B cell (primary cell): ENCODE data around the gene AOAH. TPM values are rescaled to one million over a fixed set of nuclear protein-coding genes. Genes with fewer than 3 reads are reported as not detected.

ENCODE experiments used
- ATAC-seq: fragments of 200-7000 bp; cut with Tn5 transposase; one replicate; pipeline ENCODE4 v1.10.0; 2021; ENCODE audit warnings: low read depth, mild to moderate bottlenecking, moderate number of reproducible peaks, moderate library complexity
- CTCF ChIA-PET: fragments of 350-600 bp; sonication (Branson Sonifier 250); formaldehyde crosslinking; loops from one replicate; lab custom pipeline; 2021; ENCODE audit warnings: antibody characterized with exemption, inconsistent platforms; lab: Charles Lee
- POLR2A ChIA-PET: fragments of 350-600 bp; sonication (Branson Sonifier 250); formaldehyde crosslinking; loops from one replicate; lab custom pipeline; 2021; ENCODE audit warnings: antibody characterized with exemption; lab: Charles Lee
- DNase-seq: peaks from one replicate; pipeline ENCODE4 v3.0.0; 2013
- H2AFZ ChIP-seq: 2 replicates; pipeline ENCODE4 v1.6.1; 2012; ENCODE audit warnings: mild to moderate bottlenecking, low read depth, low read length; ENCODE audit not compliant: insufficient read depth, poor library complexity, severe bottlenecking
- H3K27ac ChIP-seq, 2 donors: 1 replicate in 1 of 2; 2 replicates in 1 of 2; pipeline ENCODE4 v1.5.1; 2012 to 2013; ENCODE audit warnings: low read length in 2 of 2, mild to moderate bottlenecking in 2 of 2, moderate library complexity in 1 of 2
- H3K27me3 ChIP-seq, 4 experiments: fragments of 200-600 bp in 1 of 4; sonication (generic) in 1 of 4; replicated peaks in 1 of 4; 1 replicate in 2 of 4; 2 replicates in 2 of 4; pipeline versions ENCODE4 v1.6.1 to v1.7.0; 2013 to 2016; ENCODE audit warnings: low read length in 3 of 4, mild to moderate bottlenecking in 2 of 4, mixed read lengths in 1 of 4, moderate library complexity in 1 of 4; ENCODE audit not compliant: insufficient read depth in 4 of 4, control insufficient read depth in 3 of 4; ENCODE audit errors: control extremely low read depth in 1 of 4
- H3K36me3 ChIP-seq, 2 experiments: replicated peaks in 1 of 2; 1 replicate in 1 of 2; 2 replicates in 1 of 2; pipeline versions ENCODE4 v1.6.1 to v1.7.1; 2013; ENCODE audit warnings: low read length in 1 of 2; ENCODE audit not compliant: insufficient read depth in 2 of 2, control insufficient read depth in 1 of 2; ENCODE audit errors: control extremely low read depth in 1 of 2, extremely low read depth in 1 of 2
- H3K4me1 ChIP-seq, 2 donors: fragments of 200-600 bp in 1 of 2; sonication (generic) in 1 of 2; 1 replicate in 1 of 2; 2 replicates in 1 of 2; pipeline versions ENCODE4 v1.5.1 to v1.6.1; 2013 to 2017; ENCODE audit warnings: low read length in 2 of 2; ENCODE audit not compliant: control insufficient read depth in 2 of 2, insufficient read depth in 2 of 2
- H3K4me2 ChIP-seq: replicated peaks from 2 replicates; pipeline ENCODE3; 2012; ENCODE audit warnings: mild to moderate bottlenecking, low read depth, low read length; ENCODE audit not compliant: poor library complexity, severe bottlenecking
- H3K4me3 ChIP-seq, 5 experiments: fragments of 200-600 bp in 1 of 5; sonication (generic) in 1 of 5; 1 replicate in 3 of 5; 2 replicates in 2 of 5; pipeline versions ENCODE4 v1.5.1 to v1.7.0; 2011 to 2016; ENCODE audit warnings: low read length in 4 of 5, mild to moderate bottlenecking in 4 of 5, low read depth in 2 of 5, control low read depth in 1 of 5, moderate library complexity in 1 of 5; ENCODE audit not compliant: insufficient read depth in 1 of 5; ENCODE audit errors: control extremely low read depth in 1 of 5, extremely low read depth in 1 of 5
- H3K79me2 ChIP-seq: fragments of 200-600 bp; sonication (generic); one replicate; pipeline ENCODE4 v1.6.0; 2016; ENCODE audit warnings: low read length; ENCODE audit not compliant: control insufficient read depth, insufficient read depth
- H3K9ac ChIP-seq: fragments of 200-600 bp; sonication (generic); 2 replicates; pipeline ENCODE4 v1.6.1; 2017; ENCODE audit warnings: mild to moderate bottlenecking, low read length, moderate library complexity
- H3K9me3 ChIP-seq, 3 donors: one replicate each; pipeline versions ENCODE4 v1.6.1 to v1.7.1; 2013; ENCODE audit warnings: low read length in 2 of 3; ENCODE audit not compliant: control insufficient read depth in 2 of 3, insufficient read depth in 1 of 3; ENCODE audit errors: control extremely low read depth in 1 of 3
- H4K20me1 ChIP-seq: 2 replicates; pipeline ENCODE4 v1.6.0; 2012; ENCODE audit warnings: mild to moderate bottlenecking, low read length; ENCODE audit not compliant: insufficient read depth, control insufficient read depth, poor library complexity, severe bottlenecking
- H3K27ac Mint-ChIP-seq: one replicate; pipeline ENCODE4 v1.8.0; 2021; ENCODE audit warnings: mixed read lengths
- H3K27me3 Mint-ChIP-seq: one replicate; pipeline ENCODE4 v1.8.0; 2021; ENCODE audit warnings: mixed read lengths
- H3K4me1 Mint-ChIP-seq: one replicate; pipeline ENCODE4 v1.8.0; 2021; ENCODE audit warnings: mixed read lengths
- H3K4me3 Mint-ChIP-seq: one replicate; pipeline ENCODE4 v1.8.0; 2021; ENCODE audit warnings: mixed read lengths
- H3K9me3 Mint-ChIP-seq: one replicate; pipeline ENCODE4 v1.8.0; 2022; ENCODE audit warnings: mixed read lengths; ENCODE audit not compliant: insufficient read depth
- CTCF ChIP-seq: fragments of 200-600 bp; IDR thresholded peaks from one replicate; pipeline ENCODE4 v1.8.0; 2022; ENCODE audit warnings: antibody characterized with exemption, mild to moderate bottlenecking
- EZH2 ChIP-seq: IDR thresholded peaks from 2 replicates; pipeline ENCODE4 v1.6.1; 2012; ENCODE audit warnings: borderline replicate concordance, low read depth, mild to moderate bottlenecking, moderate library complexity, low read length; ENCODE audit not compliant: insufficient read depth, poor library complexity, severe bottlenecking
- WGBS: methylation state at CpG from one replicate; pipeline ENCODE4 v1.1.5; 2013; ENCODE audit warnings: missing lambda C conversion rate; ENCODE audit not compliant: insufficient coverage; 5-methylcytosine and 5-hydroxymethylcytosine counted together
- intact Hi-C: fragments of 100-400 bp; cut with micrococcal nuclease; formaldehyde crosslinking; loops from one replicate; pipeline ENCODE4 v1.10.0; 2022
- polyA plus RNA-seq: library from polyadenylated mRNA; depleted of rRNA; stranded (reverse); fragments of >200 nt; gene quantifications from 2 replicates; pipeline ENCODE4 v1.2.3, GENCODE V29; 2012
- total RNA-seq, 2 donors: library from RNA; stranded (reverse); fragments of 120-200 nt in 1 of 2; gene quantifications; 1 replicate in 1 of 2; 2 replicates in 1 of 2; pipeline versions ENCODE4 v1.2.3 to v1.2.4, GENCODE V29; 2013 to 2022

The AOAH gene
- total and polyA plus RNA-seq, 2 donors (not counting 1 experiment from before 2014, with no cell fraction given) = 2.6 to 5.0 TPM

- no peak for DNase-seq
- TF ChIP-seq EZH2 (no peak), CTCF (no peak)
- no peak for ATAC-seq
Measured at GRCh38 chr7:36570528-36571189, 153.6 kb downstream of the AOAH start.

GRCh38 chr7:36568452-36568849 lies 155.8 kb downstream of the AOAH start:
- CTCF ChIA-PET = no interaction called here

More at GRCh38 chr7:36570528-36571189, 153.6 kb downstream of the AOAH start:
- no peaks in the 10 kb centered on the region for H3K27me3 ChIP-seq
- ChIA-PET CTCF (interaction anchor here (0.8 kb wide), 1 partner anchor 924 kb away, joined by 3 read pairs; no protein-coding TSS in a partner anchor), POLR2A (no interaction called here)
- no peaks in the 10 kb centered on the region for H3K36me3 ChIP-seq
- no peaks in the 10 kb centered on the region for H3K9me3 ChIP-seq
- H3K79me2 ChIP-seq = no peaks in the 10 kb centered on the region
- Mint-ChIP-seq H3K27ac (no peak overlapping the region), H3K27me3 (peaks cover 3% of the 10 kb centered on the region), H3K4me3 (no peak overlapping the region), H3K9me3 (no peaks in the 10 kb centered on the region), H3K4me1 (no peaks in the 10 kb centered on the region)
- intact Hi-C loops = no loop called here
- H3K27ac ChIP-seq = no peak overlapping the region
- no peaks in the 10 kb centered on the region for H3K4me1 ChIP-seq
- H2AFZ ChIP-seq = no peak overlapping the region
- 48% methylated on average over 4 of the region's 11 CpGs for WGBS
- H3K4me2 ChIP-seq = no peak overlapping the region
- H3K4me3 ChIP-seq = no peak overlapping the region
- no peak overlapping the region for H3K9ac ChIP-seq
- no peaks in the 10 kb centered on the region for H4K20me1 ChIP-seq

More at GRCh38 chr7:36568452-36568849, 155.8 kb downstream of the AOAH start:
- intact Hi-C loops = no loop called here
- TF ChIP-seq EZH2 (no peak), CTCF (no peak)
- Histone ChIP-seq H4K20me1 (no peaks in the 10 kb centered on the region), H3K4me3 (no peak overlapping the region), H3K9me3 (no peaks in the 10 kb centered on the region), H2AFZ (no peak overlapping the region), H3K4me2 (no peak overlapping the region), H3K9ac (no peak overlapping the region), H3K4me1 (no peaks in the 10 kb centered on the region), H3K36me3 (no peaks in the 10 kb centered on the region), H3K27me3 (no peaks in the 10 kb centered on the region), H3K27ac (no peak overlapping the region), H3K79me2 (no peaks in the 10 kb centered on the region)
- Mint-ChIP-seq H3K9me3 (no peaks in the 10 kb centered on the region), H3K27me3 (peaks cover 6% of the 10 kb centered on the region), H3K4me1 (no peaks in the 10 kb centered on the region), H3K4me3 (no peak overlapping the region), H3K27ac (no peak overlapping the region)
- 80% methylated on average over 1 of the region's 1 CpG for WGBS
- DNase-seq (no peak), ATAC-seq (no peak)
- POLR2A ChIA-PET = no interaction called here
